Ovary (tissue), 9 donors: ENCODE data around the gene TMEM164. TPM values are rescaled to one million over a fixed set of nuclear protein-coding genes. Genes with fewer than 3 reads are reported as not detected.

Source experiments
- DNase-seq, 5 donors: peaks; one replicate each; pipeline ENCODE4 v3.0.0-alpha.2; 2019 to 2020
- H3K27ac ChIP-seq, 2 donors: fragments of 200-600 bp; one replicate each; pipeline versions ENCODE4 v1.5.1 to v1.8.0; 2019 to 2022
- H3K27me3 ChIP-seq: fragments of 200-600 bp; one replicate; pipeline ENCODE4 v1.8.0; 2022
- H3K36me3 ChIP-seq: fragments of 200-600 bp; sonication (generic); one replicate; pipeline ENCODE4 v1.5.1; 2019
- H3K4me1 ChIP-seq: one replicate; pipeline ENCODE4 v1.8.1; 2013; ENCODE audit warnings: mild to moderate bottlenecking, moderate library complexity; ENCODE audit not compliant: insufficient read depth
- H3K4me3 ChIP-seq: fragments of 200-600 bp; sonication (generic); one replicate; pipeline ENCODE4 v1.5.1; 2017
- H3K9me3 ChIP-seq, 2 donors: fragments of 200-600 bp in 1 of 2; sonication (generic) in 1 of 2; one replicate each; pipeline versions ENCODE4 v1.5.1 to v1.8.1; 2013 to 2019; ENCODE audit warnings: mild to moderate bottlenecking in 1 of 2, moderate library complexity in 1 of 2
- EP300 ChIP-seq: sonication (generic); formaldehyde crosslinking; IDR thresholded peaks from one replicate; pipeline ENCODE4 v1.6.1; 2017; ENCODE audit warnings: antibody characterized with exemption
- POLR2A ChIP-seq: fragments of 450-650 bp; IDR thresholded peaks from one replicate; pipeline ENCODE4 v1.6.1; 2017; ENCODE audit warnings: antibody characterized with exemption, mild to moderate bottlenecking, moderate library complexity
- WGBS, 3 donors: extraction: QIAGEN DNeasy Blood & Tissue Kit in 1 of 3; methylation state at CpG; one replicate each; pipeline versions ENCODE4 v1.1.5 to v1.1.7; 2013 to 2017; 5-methylcytosine and 5-hydroxymethylcytosine counted together
- intact Hi-C, 4 donors: fragments of 100-400 bp; cut with DNase I; formaldehyde crosslinking; loops; one replicate each; pipeline versions ENCODE4 v1.11.0 to v1.15.1; 2022 to 2023
- polyA plus RNA-seq, 2 donors: library from polyadenylated mRNA; stranded (reverse); fragments of 200-250 nt in 1 of 2; fragments of 350-450 nt in 1 of 2; fragmentation: Illumina TruSeq in 1 of 2; extraction: RNeasy Lipid Tissue Mini Kit (QIAGEN cat#74804) in 1 of 2; gene quantifications; one replicate each; pipeline ENCODE4 v1.2.3, GENCODE V29; 2013 to 2014
- total RNA-seq, 7 donors: library from RNA; depleted of rRNA in 2 of 7; stranded (reverse); fragments of >200 nt in 2 of 7; fragmentation: NEBNext Ultra II Directional in 3 of 7; extraction: Animal tissue kit (Norgen Biotek cat#: 25700) in 3 of 7; gene quantifications; one replicate each; pipeline versions ENCODE4 v1.1.0 to v1.2.4, GENCODE V29; 2016 to 2023
- TF ChIP-seq, protein P1 (sequence below), 3 donors: fragments of 450-650 bp in 2 of 3; fragments of 200-600 bp in 1 of 3; IDR thresholded peaks; one replicate each; pipeline versions ENCODE4 v1.5.1 to v1.8.0; 2016 to 2022; ENCODE audit warnings: antibody characterized with exemption in 3 of 3, mild to moderate bottlenecking in 1 of 3
- donor health status: DM: no; HTN: no; CAD: no; lungs with moderate emphysema.
- donor health status: DM: no; HTN: no; CAD: no.
- donor health status: Bipolar disorder and iron deficiency.
- donor health status: DM: yes; HTN: yes; CAD: no.
- donor health status: DM: no; HTN: no; CAD: no.
- donor health status: DM: yes; HTN: yes; CAD: no.

The TMEM164 gene
- total and polyA plus RNA-seq, 9 donors: 17.5 to 59.4 (median 32.4) TPM

DNA sequence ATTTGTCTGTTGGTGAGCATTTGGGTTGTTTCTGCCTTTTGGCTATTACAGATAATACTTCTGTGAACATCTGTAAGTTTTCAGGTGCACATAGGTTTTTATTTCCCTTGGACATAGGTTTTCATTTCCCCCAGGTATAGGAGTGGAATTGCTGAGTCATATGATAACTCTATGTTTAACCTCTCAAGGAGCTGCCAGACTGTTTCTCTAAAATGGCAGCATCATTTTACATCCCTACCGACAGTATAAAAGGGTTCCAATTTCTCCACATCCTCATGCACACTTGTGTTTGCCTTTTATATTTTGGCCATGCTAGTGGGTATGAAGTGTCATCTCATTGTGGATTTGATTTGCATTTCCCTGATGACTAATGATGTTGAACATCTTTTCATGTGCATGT, 53.5 kb downstream of the TMEM164 start:
- WGBS, 3 donors: 79 to 85% (median 84%) methylated on average over 1 of the region's 1 CpG
- H3K27me3 ChIP-seq: no peaks in the 10 kb centered on the region
- intact Hi-C loops: no loop called here
- DNase-seq: no peak
- TF ChIP-seq POLR2A: no peak
- no peak for TF ChIP-seq EP300
- TF ChIP-seq, protein P1, sequence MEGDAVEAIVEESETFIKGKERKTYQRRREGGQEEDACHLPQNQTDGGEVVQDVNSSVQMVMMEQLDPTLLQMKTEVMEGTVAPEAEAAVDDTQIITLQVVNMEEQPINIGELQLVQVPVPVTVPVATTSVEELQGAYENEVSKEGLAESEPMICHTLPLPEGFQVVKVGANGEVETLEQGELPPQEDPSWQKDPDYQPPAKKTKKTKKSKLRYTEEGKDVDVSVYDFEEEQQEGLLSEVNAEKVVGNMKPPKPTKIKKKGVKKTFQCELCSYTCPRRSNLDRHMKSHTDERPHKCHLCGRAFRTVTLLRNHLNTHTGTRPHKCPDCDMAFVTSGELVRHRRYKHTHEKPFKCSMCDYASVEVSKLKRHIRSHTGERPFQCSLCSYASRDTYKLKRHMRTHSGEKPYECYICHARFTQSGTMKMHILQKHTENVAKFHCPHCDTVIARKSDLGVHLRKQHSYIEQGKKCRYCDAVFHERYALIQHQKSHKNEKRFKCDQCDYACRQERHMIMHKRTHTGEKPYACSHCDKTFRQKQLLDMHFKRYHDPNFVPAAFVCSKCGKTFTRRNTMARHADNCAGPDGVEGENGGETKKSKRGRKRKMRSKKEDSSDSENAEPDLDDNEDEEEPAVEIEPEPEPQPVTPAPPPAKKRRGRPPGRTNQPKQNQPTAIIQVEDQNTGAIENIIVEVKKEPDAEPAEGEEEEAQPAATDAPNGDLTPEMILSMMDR (IDR thresholded peaks at IDR 0.05): no peak
- H3K27ac ChIP-seq: no peak overlapping the region
- no peaks in the 10 kb centered on the region for H3K36me3 ChIP-seq
- no peak overlapping the region for H3K4me3 ChIP-seq
- no peaks in the 10 kb centered on the region for H3K4me1 ChIP-seq
- no peaks in the 10 kb centered on the region for H3K9me3 ChIP-seq

DNA sequence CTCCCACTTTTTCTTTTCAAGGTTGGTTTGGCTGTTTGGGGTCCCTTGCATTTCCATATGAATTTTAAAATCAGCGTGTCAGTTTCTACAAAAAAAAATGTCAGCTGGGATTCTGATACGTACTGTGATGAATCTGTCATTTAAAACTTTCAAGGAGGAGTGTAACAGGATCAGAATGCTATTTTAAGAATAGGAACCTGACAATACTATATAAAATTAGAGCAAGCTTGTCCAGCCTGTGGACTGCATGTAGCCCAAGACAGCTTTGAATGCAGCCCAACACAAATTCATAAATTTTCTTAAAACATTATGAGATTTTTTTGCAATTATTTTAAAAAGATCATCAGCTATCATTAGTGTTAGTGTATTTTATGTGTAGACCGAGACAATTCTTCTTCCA, 56.5 kb downstream of the TMEM164 start:
- TF ChIP-seq, protein P1 (IDR thresholded peaks at IDR 0.05): no peak
- TF ChIP-seq EP300 (no peak), POLR2A (no peak)

DNA sequence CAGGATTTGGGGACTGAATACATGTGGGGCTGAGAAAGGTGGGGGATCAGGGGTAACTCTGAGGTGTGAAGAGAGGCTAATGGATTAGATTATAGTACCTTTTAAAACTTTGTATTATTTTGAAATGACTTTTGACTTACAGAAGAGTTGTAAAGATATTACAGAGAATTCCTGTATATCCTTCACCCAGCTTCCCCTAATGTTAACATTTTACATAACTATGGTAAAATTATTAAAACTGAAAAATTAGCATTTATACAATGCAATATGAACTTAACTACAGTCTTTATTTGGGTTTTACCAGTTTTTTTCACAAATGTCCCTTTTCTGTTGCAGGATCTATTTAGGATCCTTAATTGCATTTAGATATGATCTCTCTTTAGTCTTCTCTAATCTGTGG, 57.4 kb downstream of the TMEM164 start:
- no peak for TF ChIP-seq POLR2A
- H3K36me3 ChIP-seq: no peaks in the 10 kb centered on the region
- H3K27ac ChIP-seq: no peak overlapping the region
- no peaks in the 10 kb centered on the region for H3K27me3 ChIP-seq
- no peaks in the 10 kb centered on the region for H3K9me3 ChIP-seq
- no peaks in the 10 kb centered on the region for H3K4me1 ChIP-seq
- no peak for DNase-seq
- intact Hi-C loops: no loop called here
- no peak overlapping the region for H3K4me3 ChIP-seq

More for the DNA sequence above, 56.5 kb downstream of the TMEM164 start:
- no peak for DNase-seq
- Histone ChIP-seq H3K36me3 (no peaks in the 10 kb centered on the region), H3K27ac (no peak overlapping the region), H3K4me1 (no peaks in the 10 kb centered on the region), H3K9me3 (no peaks in the 10 kb centered on the region), H3K27me3 (no peaks in the 10 kb centered on the region), H3K4me3 (no peak overlapping the region)
- WGBS, 3 donors: 69 to 74% (median 74%) methylated on average over 3 of the region's 3 CpGs
- intact Hi-C loops: no loop called here

DNA sequence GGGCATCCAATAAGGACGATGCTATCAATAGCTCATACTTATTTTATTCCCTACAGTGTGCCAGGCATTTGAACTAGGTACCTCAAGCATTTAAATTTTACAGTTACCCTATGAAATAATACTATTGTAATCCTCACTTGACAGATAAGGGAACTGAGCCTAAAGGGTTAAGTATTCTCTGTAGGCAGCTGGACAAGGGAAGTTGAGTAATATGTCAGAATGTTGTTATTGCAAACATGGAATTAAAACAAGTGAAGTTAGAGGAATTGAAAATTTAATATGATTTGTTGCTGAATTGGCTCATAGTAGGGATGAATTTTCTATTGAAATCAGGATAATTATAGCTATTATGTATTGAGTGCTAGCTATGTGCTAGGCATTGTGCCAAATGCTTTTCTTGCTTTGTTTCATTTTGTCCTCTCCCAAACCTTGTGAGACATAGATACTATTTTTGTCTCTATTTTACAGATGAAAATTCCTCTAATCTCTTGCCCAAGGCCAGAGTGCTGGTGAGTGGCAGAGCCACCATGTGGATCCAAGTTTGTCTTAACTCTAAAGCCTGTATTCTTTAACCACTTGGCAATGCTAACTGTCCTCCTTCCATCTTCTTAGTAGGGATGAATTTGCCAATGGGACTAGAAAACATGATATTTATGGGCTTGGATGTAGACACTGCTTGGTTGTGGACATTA, 58.1 kb downstream of the TMEM164 start:
- intact Hi-C loops: no loop called here
- H3K4me1 ChIP-seq: no peaks in the 10 kb centered on the region
- DNase-seq: no peak
- 60 to 69% (median 65%) methylated on average over 1 of the region's 1 CpG for WGBS, 3 donors
- H3K27me3 ChIP-seq: no peaks in the 10 kb centered on the region
- no peak overlapping the region for H3K4me3 ChIP-seq
- H3K27ac ChIP-seq: no peak overlapping the region
- TF ChIP-seq POLR2A: no peak
- TF ChIP-seq EP300: no peak
- TF ChIP-seq, protein P1 (IDR thresholded peaks at IDR 0.05): no peak
- H3K36me3 ChIP-seq: no peaks in the 10 kb centered on the region
- H3K9me3 ChIP-seq: no peaks in the 10 kb centered on the region

DNA sequence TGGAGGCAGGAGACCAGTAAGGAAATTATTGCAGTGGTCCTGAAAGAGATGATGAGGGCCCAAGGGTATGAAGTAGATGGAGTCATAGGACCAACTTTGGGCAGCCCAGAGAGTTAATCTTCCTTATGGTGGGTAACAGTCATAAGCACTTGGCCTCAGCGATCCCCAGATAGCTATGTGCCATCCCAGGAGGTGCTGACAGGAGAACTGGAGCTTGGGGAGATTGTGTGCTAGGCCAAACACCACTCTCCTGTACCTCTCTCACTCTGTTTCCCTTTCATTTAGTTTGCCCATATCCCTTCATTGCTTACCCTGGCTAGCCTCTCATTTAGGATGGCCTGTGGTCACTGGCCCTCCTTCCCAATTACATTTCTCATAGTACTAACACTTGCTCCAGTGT, 60.0 kb downstream of the TMEM164 start:
- Histone ChIP-seq H3K27ac (no peak overlapping the region), H3K27me3 (no peaks in the 10 kb centered on the region), H3K9me3 (no peaks in the 10 kb centered on the region), H3K4me1 (no peaks in the 10 kb centered on the region), H3K36me3 (no peaks in the 10 kb centered on the region), H3K4me3 (no peak overlapping the region)
- intact Hi-C loops: no loop called here
- no peak for DNase-seq
- TF ChIP-seq EP300 (no peak), POLR2A (no peak)
- TF ChIP-seq, protein P1 (IDR thresholded peaks at IDR 0.05): no peak
- WGBS, 3 donors: 66 to 84% (median 77%) methylated on average over 1 of the region's 1 CpG
